GM19035 (cell line): ENCODE results near the gene CARMIL1.

Experiments
- ATAC-seq: cut with Tn5 transposase; IDR thresholded peaks from one replicate; pipeline ENCODE4 v1.9.1; 2021; ENCODE audit not compliant: unreplicated experiment

CARMIL1 gene

GRCh38 chr6:25497383-25498040, 218.3 kb downstream of the CARMIL1 start:
- no peak for ATAC-seq

GRCh38 chr6:25498505-25498904, 219.3 kb downstream of the CARMIL1 start:
- ATAC-seq: no peak

- ATAC-seq: no peak
Measured at GRCh38 chr6:25499615-25500235, 220.6 kb downstream of the CARMIL1 start.

GRCh38 chr6:25503686-25504085, 224.5 kb downstream of the CARMIL1 start:
- ATAC-seq: no peak

- ATAC-seq: no peak
Measured at GRCh38 chr6:25504661-25505060, 225.5 kb downstream of the CARMIL1 start.

GRCh38 chr6:25506020-25506419, 226.8 kb downstream of the CARMIL1 start:
- ATAC-seq: no peak

GRCh38 chr6:25508051-25508450, 228.9 kb downstream of the CARMIL1 start:
- no peak for ATAC-seq

- no peak for ATAC-seq
Measured at GRCh38 chr6:25511376-25511775, 232.2 kb downstream of the CARMIL1 start.

GRCh38 chr6:25512560-25512959, 233.4 kb downstream of the CARMIL1 start:
- ATAC-seq: no peak

- no peak for ATAC-seq
Measured at GRCh38 chr6:25519856-25520255, 240.7 kb downstream of the CARMIL1 start.

GRCh38 chr6:25524542-25524941, 245.4 kb downstream of the CARMIL1 start:
- ATAC-seq: no peak

GRCh38 chr6:25525078-25525477, 245.9 kb downstream of the CARMIL1 start:
- no peak for ATAC-seq

GRCh38 chr6:25534942-25535631, 255.9 kb downstream of the CARMIL1 start:
- no peak for ATAC-seq

GRCh38 chr6:25535632-25536225, 256.6 kb downstream of the CARMIL1 start:
- ATAC-seq: no peak

GRCh38 chr6:25536781-25537180, 257.6 kb downstream of the CARMIL1 start:
- ATAC-seq: no peak

- ATAC-seq: no peak
Measured at GRCh38 chr6:25537349-25538018, 258.3 kb downstream of the CARMIL1 start.

- ATAC-seq: no peak
Measured at GRCh38 chr6:25541228-25541627, 262.1 kb downstream of the CARMIL1 start.

- ATAC-seq: no peak
Measured at GRCh38 chr6:25542984-25543910, 264.1 kb downstream of the CARMIL1 start.

GRCh38 chr6:25544833-25545232, 265.7 kb downstream of the CARMIL1 start:
- no peak for ATAC-seq

- ATAC-seq: no peak
Measured at GRCh38 chr6:25547797-25548196, 268.6 kb downstream of the CARMIL1 start.
